GM21528 (cell line): ENCODE measurements around the gene CRK.
"Not testable (repeated sequence)": the region's sequence is repeated elsewhere in the genome, so short reads cannot be mapped to it uniquely, and the experiment has no call there.

ENCODE experiments used
- ATAC-seq: cut with Tn5 transposase; IDR thresholded peaks from one replicate; pipeline ENCODE4 v1.9.1; 2021; ENCODE audit warnings: mild to moderate bottlenecking, moderate library complexity; ENCODE audit not compliant: unreplicated experiment, low FRiP score

Gene CRK

DNA sequence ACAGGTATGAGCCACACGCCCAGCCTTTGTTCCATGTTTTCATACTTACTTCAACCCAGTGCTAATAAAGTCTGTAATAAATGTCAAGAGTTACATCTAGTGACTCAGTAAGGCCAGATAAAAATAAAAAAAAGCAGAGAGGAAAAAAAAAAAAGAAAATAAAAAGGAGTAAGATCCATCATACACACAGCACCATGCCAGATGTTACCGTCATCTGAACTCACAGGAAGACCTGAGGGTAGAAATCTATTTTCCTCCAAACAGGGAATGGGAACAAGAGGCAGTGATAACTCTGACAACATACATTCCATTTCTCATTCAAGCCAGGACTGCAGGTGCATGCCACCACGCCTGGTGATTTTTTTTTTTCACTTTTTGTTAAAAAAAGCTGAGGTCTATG lies 20.7 kb downstream of the CRK start:
- ATAC-seq: no peak

DNA sequence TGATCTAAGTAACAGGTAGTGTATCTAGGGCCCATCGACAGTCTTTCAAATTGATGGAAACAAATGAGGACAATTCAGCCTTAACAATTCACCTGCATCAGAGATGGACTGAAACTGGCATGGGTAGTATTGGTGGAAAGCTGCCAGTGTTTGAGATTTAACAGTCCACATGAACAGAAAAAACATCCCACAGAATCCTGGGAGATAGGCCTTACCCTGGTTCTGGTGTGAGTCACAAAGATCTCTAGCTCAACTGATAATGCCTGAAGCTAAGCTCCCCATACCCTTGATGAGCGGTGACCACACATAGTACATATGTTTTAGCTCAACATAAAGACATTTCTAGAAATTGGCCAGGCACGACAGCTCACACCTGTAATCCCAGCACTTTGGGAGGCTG lies 21.9 kb downstream of the CRK start:
- no peak for ATAC-seq

- ATAC-seq: no peak
Observed at GRCh38 chr17:1431631-1432104, 24.4 kb downstream of the CRK start.

GRCh38 chr17:1423456-1424135 lies 32.4 kb downstream of the CRK start:
- no peak for ATAC-seq

GRCh38 chr17:1422885-1423284 lies 33.1 kb downstream of the CRK start:
- ATAC-seq: no peak

GRCh38 chr17:1421470-1421869 lies 34.6 kb downstream of the CRK start:
- no peak for ATAC-seq

GRCh38 chr17:1420981-1421380 lies 35.1 kb downstream of the CRK start:
- ATAC-seq: no peak

DNA sequence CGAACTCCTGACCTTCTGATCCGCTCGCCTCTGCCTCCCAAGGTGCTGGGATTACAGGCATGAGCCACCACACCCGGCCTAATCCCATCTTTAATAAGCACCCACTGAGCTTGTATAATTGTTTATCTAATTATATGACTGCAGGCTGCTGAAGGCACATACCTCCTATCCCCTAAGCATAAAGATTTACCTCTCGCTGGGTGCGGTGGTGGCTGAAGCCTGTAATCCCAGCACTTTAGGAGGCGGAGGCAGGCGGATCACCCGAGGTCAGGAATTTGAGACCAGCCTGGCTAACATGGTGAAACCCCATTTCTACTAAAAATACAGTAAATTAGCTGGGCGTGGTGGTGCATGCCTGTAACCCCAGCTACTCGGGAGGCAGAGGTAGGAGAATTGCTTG lies 35.9 kb downstream of the CRK start:
- ATAC-seq: no peak

DNA sequence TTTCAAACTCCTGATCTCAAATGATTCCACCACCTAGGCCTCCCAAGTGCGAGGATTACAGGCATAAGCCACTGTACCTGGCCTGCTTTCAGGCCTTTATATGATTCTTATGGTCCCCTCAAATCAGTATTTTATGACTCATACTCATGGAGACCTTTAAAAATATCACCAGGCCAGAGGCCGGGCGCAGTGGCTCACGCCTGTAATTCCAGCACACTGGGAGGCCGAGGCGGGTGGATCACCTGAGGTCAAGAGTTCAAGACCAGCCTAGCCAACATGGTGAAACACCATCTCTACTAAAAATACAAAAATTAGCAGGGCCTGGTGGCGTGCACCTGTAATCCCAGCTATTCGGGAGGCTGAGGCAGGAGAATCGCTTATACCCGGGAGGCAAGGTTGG lies 37.6 kb downstream of the CRK start:
- ATAC-seq: not testable (repeated sequence)

GRCh38 chr17:1416414-1416813 lies 39.6 kb downstream of the CRK start:
- no peak for ATAC-seq

GRCh38 chr17:1414634-1415033 lies 41.4 kb downstream of the CRK start:
- ATAC-seq: no peak

DNA sequence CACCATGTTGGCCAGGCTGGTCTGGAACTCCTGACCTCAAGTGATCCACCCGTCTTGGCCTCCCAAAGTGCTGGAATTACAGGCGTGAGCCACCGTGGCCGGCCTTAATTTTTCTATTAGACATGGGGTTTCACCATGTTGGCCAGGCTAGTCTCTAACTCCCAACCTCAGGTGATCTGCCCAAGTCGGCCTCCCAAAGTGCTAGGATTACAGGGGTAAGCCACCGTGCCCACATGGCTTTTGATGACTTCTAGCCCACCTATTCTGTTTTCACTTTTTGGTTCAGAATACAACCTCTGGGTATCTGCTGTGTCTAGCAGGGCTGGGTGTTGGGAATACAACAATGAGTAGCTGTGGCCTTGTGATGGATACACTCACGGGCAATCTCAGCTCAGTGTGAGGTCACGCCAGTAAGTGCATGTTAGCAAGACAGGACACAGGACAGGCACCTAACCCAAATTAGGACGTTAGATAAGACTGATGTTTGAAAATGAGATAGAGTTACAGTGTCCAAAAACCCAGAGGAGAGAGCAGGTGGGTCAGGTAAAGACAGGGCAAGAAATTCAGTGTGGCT lies 41.9 kb downstream of the CRK start:
- ATAC-seq: no peak

GRCh38 chr17:1413281-1413791 lies 42.7 kb downstream of the CRK start:
- no peak for ATAC-seq

DNA sequence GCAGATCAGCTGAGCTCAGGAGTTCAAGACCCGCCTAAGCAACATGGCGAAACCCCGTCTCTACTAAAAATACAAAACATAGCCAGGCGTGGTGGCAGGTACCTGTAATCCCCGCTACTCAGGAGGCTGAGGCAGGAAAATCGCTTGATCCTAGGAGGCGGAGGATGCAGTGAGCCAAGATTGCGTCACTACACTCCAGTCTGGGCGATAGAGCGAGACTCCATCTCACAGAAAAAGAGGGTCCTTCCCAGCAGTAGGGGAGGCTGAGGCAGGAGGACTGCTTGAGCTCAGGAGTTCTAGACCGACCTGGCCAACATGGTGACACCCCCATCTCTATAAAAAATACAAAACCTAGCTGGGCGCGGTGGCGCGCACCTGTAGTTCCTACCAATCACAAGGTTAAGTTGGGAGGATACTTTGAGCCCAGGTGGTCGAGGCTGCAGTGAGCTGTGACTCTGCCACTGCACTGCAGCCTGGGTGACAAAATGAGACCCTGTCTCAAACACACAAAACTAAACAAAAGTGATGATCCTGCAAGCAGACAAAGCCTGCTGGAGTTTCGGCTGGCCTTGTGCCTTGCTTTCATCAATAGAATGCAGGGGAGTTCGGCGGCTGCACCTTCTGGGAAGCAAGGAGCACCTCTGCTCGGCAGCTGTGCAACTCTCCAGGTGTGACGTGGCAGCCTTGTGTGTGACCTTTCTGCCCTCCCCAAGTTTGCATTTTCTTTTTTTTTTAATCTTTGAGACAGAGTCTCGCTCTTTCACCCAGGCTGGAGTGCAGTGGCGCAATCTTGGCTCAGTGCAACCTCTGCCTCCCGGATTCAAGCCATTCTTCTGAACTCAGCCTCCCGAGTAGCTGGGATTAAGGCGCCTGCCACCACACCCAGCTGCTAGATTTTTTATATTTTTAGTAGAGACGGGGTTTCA lies 43.6 kb downstream of the CRK start:
- no peak for ATAC-seq

GRCh38 chr17:1402262-1402586 lies 53.8 kb downstream of the CRK start:
- no peak for ATAC-seq

DNA sequence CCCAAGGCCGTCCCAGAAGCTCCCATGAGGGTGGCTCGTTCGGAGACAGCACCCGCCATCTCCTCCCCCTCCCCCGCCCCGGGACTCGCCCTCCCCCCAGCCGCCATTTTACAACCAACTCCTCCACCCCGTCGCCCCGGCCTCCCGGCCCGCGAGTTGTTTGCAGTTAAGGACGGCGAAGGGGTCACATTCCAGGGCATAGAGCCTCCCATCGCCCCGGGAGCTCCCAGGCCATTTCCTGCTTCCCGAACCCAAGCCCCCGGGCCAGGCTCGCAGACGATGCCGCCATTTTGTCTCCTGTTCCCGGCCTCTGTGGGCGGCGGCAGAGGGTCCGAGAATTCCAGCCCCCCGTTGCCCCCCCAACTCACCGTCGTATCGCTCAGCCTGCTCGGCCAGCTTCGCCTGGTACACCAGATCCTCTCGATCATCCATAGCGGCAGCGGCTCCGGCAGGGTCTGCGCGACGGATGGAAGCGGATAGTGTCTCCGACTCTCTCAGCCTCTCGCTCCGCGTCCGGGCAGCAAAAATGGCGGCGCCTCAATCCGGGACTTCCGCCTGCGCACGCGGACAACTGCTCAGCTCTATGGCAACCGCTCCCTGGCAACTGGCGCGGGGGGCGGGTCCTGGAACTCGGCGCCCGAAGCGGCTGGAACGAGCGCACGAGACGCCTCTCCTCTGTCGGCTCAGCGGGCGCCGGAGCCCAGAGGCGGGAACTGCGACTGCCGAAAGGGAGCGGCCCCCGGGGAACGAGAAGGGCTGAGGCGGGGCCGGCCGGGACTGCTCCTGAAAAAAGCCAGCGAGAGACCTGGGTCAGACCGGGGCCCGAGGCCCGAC lies 56.1 kb downstream of the CRK start, which contains the start of gene YWHAE:
Gene YWHAE, minus strand, starts transcription at position 544 of the 834 bp plus-strand sequence. Its CDS starts 112 bp downstream, at position 432.
- ATAC-seq: peak; percentile 89

DNA sequence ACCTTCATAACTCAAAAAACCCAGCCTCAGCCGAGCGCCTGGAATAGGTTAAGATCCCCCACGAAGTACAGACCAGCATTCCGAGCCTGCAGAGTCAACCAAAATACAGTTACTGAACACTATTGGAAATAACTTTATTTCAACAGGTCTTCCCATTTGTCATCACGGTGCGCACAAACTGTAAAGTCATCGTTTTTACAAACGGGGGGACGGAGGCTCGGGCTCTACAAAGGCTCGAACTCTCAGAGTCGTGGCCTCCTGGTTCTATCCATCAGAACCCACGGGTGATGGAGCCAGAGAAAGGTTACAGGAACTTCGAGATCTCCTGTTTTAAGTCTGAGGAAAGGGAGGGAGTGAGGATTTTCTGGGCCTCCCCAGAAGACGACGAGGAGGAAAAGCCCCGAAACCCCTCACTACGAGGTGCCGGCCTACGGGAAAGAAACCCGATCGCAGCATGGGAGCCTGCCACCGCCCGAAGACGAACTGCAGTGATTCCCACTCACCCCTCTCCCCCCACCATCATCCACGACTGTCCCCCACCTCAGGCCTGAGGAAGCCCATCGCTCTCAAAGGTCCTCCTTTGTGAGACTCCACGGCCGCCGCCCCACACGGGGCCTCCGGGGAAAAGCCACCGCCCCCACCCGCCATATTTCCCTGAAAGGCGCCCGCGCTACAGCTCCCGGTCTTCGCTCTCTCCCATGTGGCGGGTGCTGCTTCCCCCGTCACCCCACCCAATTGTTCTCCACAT lies 56.9 kb downstream of the CRK start:
- no peak for ATAC-seq

- no peak for ATAC-seq
Observed at GRCh38 chr17:1398028-1398427, 58.0 kb downstream of the CRK start.

- not testable (repeated sequence) for ATAC-seq
Observed at GRCh38 chr17:1395876-1396665, 60.0 kb downstream of the CRK start.
